Astrocyte (in vitro differentiated cells and primary cell): Measurements from ENCODE around the gene LYRM2.

ENCODE experiments used
- CTCF ChIP-seq: IDR thresholded peaks from 2 replicates; pipeline ENCODE4 v1.5.1; 2011; ENCODE audit warnings: low read depth, mild to moderate bottlenecking, inconsistent platforms, low read length, moderate library complexity; ENCODE audit not compliant: insufficient read depth
- EZH2 ChIP-seq: IDR thresholded peaks from 2 replicates; pipeline ENCODE4 v1.6.1; 2012; ENCODE audit warnings: mild to moderate bottlenecking, low read length, inconsistent platforms; ENCODE audit not compliant: insufficient read depth

DNA sequence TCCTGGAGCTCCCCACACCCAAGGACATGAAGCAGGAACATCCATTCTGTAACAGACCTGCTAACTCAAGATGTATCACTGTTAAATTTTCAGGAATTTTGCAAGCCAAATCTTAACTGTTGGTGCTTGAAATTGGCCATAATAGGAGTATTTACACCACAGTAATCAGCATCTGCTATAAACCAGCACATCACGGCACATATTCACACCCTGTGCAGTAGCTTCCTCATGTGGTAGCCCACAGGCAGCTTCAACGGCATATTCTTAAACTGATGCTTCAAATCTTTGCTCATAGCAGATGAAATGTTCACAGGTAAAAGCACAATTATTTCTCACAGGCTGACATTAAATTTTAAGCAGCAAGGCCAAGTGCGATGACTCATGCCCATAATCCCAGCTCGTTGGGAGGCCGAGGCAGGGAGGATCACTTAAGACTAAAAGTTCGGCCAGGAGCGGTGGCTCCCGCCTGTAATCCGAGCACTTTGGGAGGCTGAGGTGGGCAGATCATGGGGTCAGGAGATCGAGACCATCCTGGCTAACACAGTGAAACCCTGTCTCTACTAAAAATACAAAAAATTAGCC, 43.5 kb upstream of the LYRM2 start:
- TF ChIP-seq CTCF (no peak), EZH2 (no peak)
